SK-N-SH treated with all-trans-retinoic acid at 6 μM for 48 hours (cell line): ENCODE results near the gene SLC35E4.

ENCODE experiments used
- ESRRG ChIP-seq: fragments of 250-450 bp; sonication (Bioruptor Pico); IDR thresholded peaks from 2 replicates; pipeline ENCODE4 v1.6.1; 2021; ENCODE audit warnings: mild to moderate bottlenecking
- OSR1 ChIP-seq: fragments of 250-450 bp; sonication (Bioruptor Pico); IDR thresholded peaks from 2 replicates; pipeline ENCODE4 v1.8.0; 2022; ENCODE audit warnings: moderate library complexity, mild to moderate bottlenecking, inconsistent platforms
- POU6F1 ChIP-seq: fragments of 250-450 bp; sonication (Bioruptor Pico); IDR thresholded peaks from 2 replicates; pipeline ENCODE4 v1.8.0; 2021; ENCODE audit warnings: low read depth, mild to moderate bottlenecking, moderate library complexity, borderline replicate concordance
- RARB ChIP-seq: fragments of 250-450 bp; sonication (Bioruptor Pico); IDR thresholded peaks from 2 replicates; pipeline ENCODE4 v1.8.0; 2021; ENCODE audit warnings: mild to moderate bottlenecking, moderate library complexity
- ZFP3 ChIP-seq: fragments of 250-450 bp; sonication (Bioruptor Pico); IDR thresholded peaks from 2 replicates; pipeline ENCODE4 v1.5.0; 2020; ENCODE audit warnings: mild to moderate bottlenecking, moderate library complexity
- ZFP30 ChIP-seq: fragments of 450-650 bp; formaldehyde crosslinking; IDR thresholded peaks from 2 replicates; pipeline ENCODE4 v1.5.0; 2022; ENCODE audit warnings: mild to moderate bottlenecking, moderate library complexity
- ZNF565 ChIP-seq: fragments of 450-650 bp; formaldehyde crosslinking; conservative IDR thresholded peaks from 2 replicates; pipeline ENCODE4 v1.5.0; 2020; ENCODE audit warnings: low read depth, mild to moderate bottlenecking, moderate library complexity
- TF ChIP-seq, protein P1 (sequence below): fragments of 250-450 bp; sonication (Bioruptor Pico); IDR thresholded peaks from 2 replicates; pipeline ENCODE4 v1.5.1; 2021; ENCODE audit warnings: mild to moderate bottlenecking, moderate library complexity
- TF ChIP-seq, protein P2 (sequence below): fragments of 250-450 bp; sonication (Bioruptor Pico); IDR thresholded peaks from 2 replicates; pipeline ENCODE4 v1.8.0; 2020; ENCODE audit warnings: mild to moderate bottlenecking, moderate library complexity, borderline replicate concordance

DNA sequence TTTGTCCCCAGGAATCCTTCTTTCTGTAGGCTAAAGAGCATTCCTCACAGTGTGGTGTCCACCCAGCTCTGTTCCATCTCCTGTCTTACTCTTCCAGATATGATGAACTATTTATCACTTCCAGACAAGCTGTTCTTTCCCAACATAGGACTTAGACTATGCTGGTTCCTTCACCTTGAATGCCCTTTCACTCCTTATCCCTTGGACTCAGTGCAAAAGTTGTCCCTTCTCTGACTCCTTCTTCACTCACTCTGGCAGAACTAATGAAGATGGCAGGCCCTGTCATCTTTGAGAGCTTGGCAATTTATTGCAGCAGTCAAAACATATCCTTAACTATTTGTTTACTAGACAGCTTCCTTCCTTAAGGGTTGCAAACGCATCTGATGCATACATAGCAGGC, 55.6 kb downstream of the SLC35E4 start:
- TF ChIP-seq POU6F1 (CRISPR knock-in tag) (no peak), OSR1 (no peak), ESRRG (no peak), RARB (CRISPR knock-in tag) (no peak), ZFP30 (no peak), ZFP3 (CRISPR knock-in tag) (no peak), ZNF565 (no peak)
- TF ChIP-seq, protein P1, sequence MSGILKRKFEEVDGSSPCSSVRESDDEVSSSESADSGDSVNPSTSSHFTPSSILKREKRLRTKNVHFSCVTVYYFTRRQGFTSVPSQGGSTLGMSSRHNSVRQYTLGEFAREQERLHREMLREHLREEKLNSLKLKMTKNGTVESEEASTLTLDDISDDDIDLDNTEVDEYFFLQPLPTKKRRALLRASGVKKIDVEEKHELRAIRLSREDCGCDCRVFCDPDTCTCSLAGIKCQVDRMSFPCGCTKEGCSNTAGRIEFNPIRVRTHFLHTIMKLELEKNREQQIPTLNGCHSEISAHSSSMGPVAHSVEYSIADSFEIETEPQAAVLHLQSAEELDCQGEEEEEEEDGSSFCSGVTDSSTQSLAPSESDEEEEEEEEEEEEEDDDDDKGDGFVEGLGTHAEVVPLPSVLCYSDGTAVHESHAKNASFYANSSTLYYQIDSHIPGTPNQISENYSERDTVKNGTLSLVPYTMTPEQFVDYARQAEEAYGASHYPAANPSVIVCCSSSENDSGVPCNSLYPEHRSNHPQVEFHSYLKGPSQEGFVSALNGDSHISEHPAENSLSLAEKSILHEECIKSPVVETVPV (CRISPR knock-in tag) = no peak
- TF ChIP-seq, protein P2, sequence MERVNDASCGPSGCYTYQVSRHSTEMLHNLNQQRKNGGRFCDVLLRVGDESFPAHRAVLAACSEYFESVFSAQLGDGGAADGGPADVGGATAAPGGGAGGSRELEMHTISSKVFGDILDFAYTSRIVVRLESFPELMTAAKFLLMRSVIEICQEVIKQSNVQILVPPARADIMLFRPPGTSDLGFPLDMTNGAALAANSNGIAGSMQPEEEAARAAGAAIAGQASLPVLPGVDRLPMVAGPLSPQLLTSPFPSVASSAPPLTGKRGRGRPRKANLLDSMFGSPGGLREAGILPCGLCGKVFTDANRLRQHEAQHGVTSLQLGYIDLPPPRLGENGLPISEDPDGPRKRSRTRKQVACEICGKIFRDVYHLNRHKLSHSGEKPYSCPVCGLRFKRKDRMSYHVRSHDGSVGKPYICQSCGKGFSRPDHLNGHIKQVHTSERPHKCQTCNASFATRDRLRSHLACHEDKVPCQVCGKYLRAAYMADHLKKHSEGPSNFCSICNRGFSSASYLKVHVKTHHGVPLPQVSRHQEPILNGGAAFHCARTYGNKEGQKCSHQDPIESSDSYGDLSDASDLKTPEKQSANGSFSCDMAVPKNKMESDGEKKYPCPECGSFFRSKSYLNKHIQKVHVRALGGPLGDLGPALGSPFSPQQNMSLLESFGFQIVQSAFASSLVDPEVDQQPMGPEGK = no peak
